HG02885 (cell line): ENCODE data around the gene PPP3R1.

Experiments used
- ATAC-seq: cut with Tn5 transposase; IDR thresholded peaks from one replicate; pipeline ENCODE4 v1.9.1; 2021; ENCODE audit warnings: mild to moderate bottlenecking; ENCODE audit not compliant: unreplicated experiment, poor library complexity

Gene PPP3R1

GRCh38 chr2:68252400-68253218 lies at the start of gene PPP3R1:
Gene PPP3R1, minus strand, starts transcription at chr2:68252532. Its CDS starts 405 bp downstream, at chr2:68252127.
- peak; percentile 85 for ATAC-seq

GRCh38 chr2:68295516-68295915 lies 43.2 kb upstream of the PPP3R1 start:
- ATAC-seq: peak; percentile 90

GRCh38 chr2:68294913-68295312 lies 42.6 kb upstream of the PPP3R1 start:
- no peak for ATAC-seq

- no peak for ATAC-seq
Measured at GRCh38 chr2:68294187-68294586, 41.9 kb upstream of the PPP3R1 start.

- no peak for ATAC-seq
Measured at GRCh38 chr2:68293755-68294154, 41.4 kb upstream of the PPP3R1 start.

GRCh38 chr2:68293024-68293423 lies 40.7 kb upstream of the PPP3R1 start:
- ATAC-seq: no peak

GRCh38 chr2:68292108-68292710 lies 39.9 kb upstream of the PPP3R1 start:
- ATAC-seq: peak; percentile 60

GRCh38 chr2:68291314-68291713 lies 39.0 kb upstream of the PPP3R1 start:
- no peak for ATAC-seq

GRCh38 chr2:68290901-68291300 lies 38.6 kb upstream of the PPP3R1 start:
- ATAC-seq: no peak

- no peak for ATAC-seq
Measured at GRCh38 chr2:68287580-68288441, 35.5 kb upstream of the PPP3R1 start.

- ATAC-seq: no peak
Measured at GRCh38 chr2:68284896-68285295, 32.6 kb upstream of the PPP3R1 start.

- ATAC-seq: no peak
Measured at GRCh38 chr2:68283419-68283812, 31.1 kb upstream of the PPP3R1 start.

- ATAC-seq: no peak
Measured at GRCh38 chr2:68282811-68283418, 30.6 kb upstream of the PPP3R1 start.

- no peak for ATAC-seq
Measured at GRCh38 chr2:68280796-68281195, 28.5 kb upstream of the PPP3R1 start.

GRCh38 chr2:68280348-68280747 lies 28.0 kb upstream of the PPP3R1 start:
- ATAC-seq: no peak

- no peak for ATAC-seq
Measured at GRCh38 chr2:68279691-68280090, 27.4 kb upstream of the PPP3R1 start.

- ATAC-seq: no peak
Measured at GRCh38 chr2:68278169-68278568, 25.8 kb upstream of the PPP3R1 start.

GRCh38 chr2:68274022-68274421 lies 21.7 kb upstream of the PPP3R1 start:
- no peak for ATAC-seq

GRCh38 chr2:68272246-68272994 lies 20.1 kb upstream of the PPP3R1 start:
- ATAC-seq: no peak

GRCh38 chr2:68266655-68267054 lies 14.3 kb upstream of the PPP3R1 start:
- no peak for ATAC-seq
